WTC11 (cell line): Measurements from ENCODE around the gene PNMA8B.

ENCODE experiments used
- ZNF416 ChIP-seq: fragments of 250-450 bp; sonication (Bioruptor Pico); IDR thresholded peaks from 2 replicates; pipeline ENCODE4 v1.9.0; 2021; ENCODE audit warnings: mild to moderate bottlenecking, inconsistent platforms
- TF ChIP-seq, protein P1 (sequence below): sonication (generic); formaldehyde crosslinking; IDR thresholded peaks from 2 replicates; pipeline ENCODE4 v1.8.1; 2022; ENCODE audit warnings: mild to moderate bottlenecking, missing genetic modification reagents, moderate library complexity, borderline replicate concordance
- TF ChIP-seq, protein P2 (sequence below): fragments of 200-600 bp; IDR thresholded peaks from 2 replicates; pipeline ENCODE4 v1.8.0; 2022; ENCODE audit warnings: antibody characterized with exemption
- TF ChIP-seq, protein P3 (sequence below): sonication (generic); formaldehyde crosslinking; IDR thresholded peaks from 2 replicates; pipeline ENCODE4 v1.8.1; 2022; ENCODE audit warnings: low read depth, missing genetic modification reagents, borderline replicate concordance

DNA sequence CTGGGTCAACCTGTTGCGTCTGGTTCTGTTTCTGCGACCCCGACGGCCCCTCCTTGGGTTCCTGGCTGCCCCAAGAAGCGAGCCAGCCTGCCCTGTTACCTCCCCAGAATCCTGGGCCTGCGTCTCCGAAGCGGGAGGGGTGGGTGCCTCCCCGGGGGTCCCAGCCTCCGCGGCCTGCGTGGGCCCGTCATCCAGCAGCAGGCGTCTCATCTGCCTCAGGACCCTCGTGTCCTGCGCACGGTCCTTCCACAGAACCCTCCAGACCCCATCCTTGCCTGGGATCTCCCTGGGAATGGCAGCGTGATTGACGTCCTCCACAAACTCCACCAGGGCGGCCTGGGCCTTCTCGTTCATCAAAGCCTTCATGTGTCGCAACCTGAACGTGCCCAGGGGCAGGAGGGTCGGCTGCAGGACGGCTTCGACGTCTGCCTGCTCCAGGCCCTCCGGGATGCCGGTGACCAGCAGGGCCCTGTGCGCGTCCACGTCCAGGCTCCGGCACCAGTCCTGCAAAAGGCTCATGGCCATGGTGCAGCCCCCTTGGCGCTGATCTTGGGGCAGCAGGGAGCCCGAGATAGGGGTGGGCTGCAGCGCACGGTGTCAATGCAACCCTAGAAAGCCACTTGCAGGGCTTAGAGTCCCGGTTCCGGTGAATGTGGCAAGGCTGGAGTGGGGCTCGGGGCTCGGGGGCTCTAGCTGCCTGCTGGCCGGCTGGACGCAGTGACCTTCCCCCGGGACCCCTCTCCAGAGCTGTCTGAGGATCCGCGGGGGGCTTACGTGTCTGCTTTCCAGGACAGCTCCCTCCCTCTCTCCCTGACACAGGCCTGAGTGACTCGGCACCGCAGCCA lies 504 bp downstream of the PNMA8B start:
- TF ChIP-seq, protein P1, sequence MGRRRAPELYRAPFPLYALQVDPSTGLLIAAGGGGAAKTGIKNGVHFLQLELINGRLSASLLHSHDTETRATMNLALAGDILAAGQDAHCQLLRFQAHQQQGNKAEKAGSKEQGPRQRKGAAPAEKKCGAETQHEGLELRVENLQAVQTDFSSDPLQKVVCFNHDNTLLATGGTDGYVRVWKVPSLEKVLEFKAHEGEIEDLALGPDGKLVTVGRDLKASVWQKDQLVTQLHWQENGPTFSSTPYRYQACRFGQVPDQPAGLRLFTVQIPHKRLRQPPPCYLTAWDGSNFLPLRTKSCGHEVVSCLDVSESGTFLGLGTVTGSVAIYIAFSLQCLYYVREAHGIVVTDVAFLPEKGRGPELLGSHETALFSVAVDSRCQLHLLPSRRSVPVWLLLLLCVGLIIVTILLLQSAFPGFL: no peak
- TF ChIP-seq, protein P2, sequence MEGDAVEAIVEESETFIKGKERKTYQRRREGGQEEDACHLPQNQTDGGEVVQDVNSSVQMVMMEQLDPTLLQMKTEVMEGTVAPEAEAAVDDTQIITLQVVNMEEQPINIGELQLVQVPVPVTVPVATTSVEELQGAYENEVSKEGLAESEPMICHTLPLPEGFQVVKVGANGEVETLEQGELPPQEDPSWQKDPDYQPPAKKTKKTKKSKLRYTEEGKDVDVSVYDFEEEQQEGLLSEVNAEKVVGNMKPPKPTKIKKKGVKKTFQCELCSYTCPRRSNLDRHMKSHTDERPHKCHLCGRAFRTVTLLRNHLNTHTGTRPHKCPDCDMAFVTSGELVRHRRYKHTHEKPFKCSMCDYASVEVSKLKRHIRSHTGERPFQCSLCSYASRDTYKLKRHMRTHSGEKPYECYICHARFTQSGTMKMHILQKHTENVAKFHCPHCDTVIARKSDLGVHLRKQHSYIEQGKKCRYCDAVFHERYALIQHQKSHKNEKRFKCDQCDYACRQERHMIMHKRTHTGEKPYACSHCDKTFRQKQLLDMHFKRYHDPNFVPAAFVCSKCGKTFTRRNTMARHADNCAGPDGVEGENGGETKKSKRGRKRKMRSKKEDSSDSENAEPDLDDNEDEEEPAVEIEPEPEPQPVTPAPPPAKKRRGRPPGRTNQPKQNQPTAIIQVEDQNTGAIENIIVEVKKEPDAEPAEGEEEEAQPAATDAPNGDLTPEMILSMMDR: no peak
- TF ChIP-seq, protein P3, sequence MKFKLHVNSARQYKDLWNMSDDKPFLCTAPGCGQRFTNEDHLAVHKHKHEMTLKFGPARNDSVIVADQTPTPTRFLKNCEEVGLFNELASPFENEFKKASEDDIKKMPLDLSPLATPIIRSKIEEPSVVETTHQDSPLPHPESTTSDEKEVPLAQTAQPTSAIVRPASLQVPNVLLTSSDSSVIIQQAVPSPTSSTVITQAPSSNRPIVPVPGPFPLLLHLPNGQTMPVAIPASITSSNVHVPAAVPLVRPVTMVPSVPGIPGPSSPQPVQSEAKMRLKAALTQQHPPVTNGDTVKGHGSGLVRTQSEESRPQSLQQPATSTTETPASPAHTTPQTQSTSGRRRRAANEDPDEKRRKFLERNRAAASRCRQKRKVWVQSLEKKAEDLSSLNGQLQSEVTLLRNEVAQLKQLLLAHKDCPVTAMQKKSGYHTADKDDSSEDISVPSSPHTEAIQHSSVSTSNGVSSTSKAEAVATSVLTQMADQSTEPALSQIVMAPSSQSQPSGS: no peak
- no peak for TF ChIP-seq ZNF416 (CRISPR knock-in tag)
